ENCODE data around the gene TNFRSF1B.

Gene TNFRSF1B

GRCh38 chr1:12155328-12155727, 11.5 kb upstream of the TNFRSF1B start:
- FAIRE-seq (no peak), DNase-seq (ENCODE audit: extremely low spot score, insufficient read length, low read depth) (no peak)

- DNase-seq (ENCODE audit: extremely low spot score, insufficient read length, low read depth) (no peak), FAIRE-seq (peak; percentile 74)
Observed at GRCh38 chr1:12157366-12158231, 9.2 kb upstream of the TNFRSF1B start.

- FAIRE-seq (no peak), DNase-seq (ENCODE audit: extremely low spot score, insufficient read length, low read depth) (no peak)
Observed at GRCh38 chr1:12158357-12159092, 8.3 kb upstream of the TNFRSF1B start.

GRCh38 chr1:12159816-12160215, 7.0 kb upstream of the TNFRSF1B start:
- no peak for FAIRE-seq
- no peak for DNase-seq (ENCODE audit: extremely low spot score, insufficient read length, low read depth)

GRCh38 chr1:12161324-12161661, 5.5 kb upstream of the TNFRSF1B start:
- no peak for DNase-seq (ENCODE audit: extremely low spot score, insufficient read length, low read depth)
- FAIRE-seq = no peak

- FAIRE-seq (peak; percentile 99), DNase-seq (ENCODE audit: extremely low spot score, insufficient read length, low read depth) (peak; percentile 76)
Observed at GRCh38 chr1:12161662-12162458, 4.9 kb upstream of the TNFRSF1B start.

- FAIRE-seq = no peak
Observed at GRCh38 chr1:12162459-12163137, 4.2 kb upstream of the TNFRSF1B start.

GRCh38 chr1:12163210-12163609, 3.6 kb upstream of the TNFRSF1B start:
- peak; percentile 87 for FAIRE-seq
- DNase-seq (ENCODE audit: extremely low spot score, insufficient read length, low read depth) = no peak

More at GRCh38 chr1:12162459-12163137, 4.2 kb upstream of the TNFRSF1B start:
- no peak for DNase-seq (ENCODE audit: extremely low spot score, insufficient read length, low read depth)

GRCh38 chr1:12164210-12164609, 2.6 kb upstream of the TNFRSF1B start:
- FAIRE-seq (no peak), DNase-seq (ENCODE audit: extremely low spot score, insufficient read length, low read depth) (no peak)

- DNase-seq (ENCODE audit: extremely low spot score, insufficient read length, low read depth) = no peak
- no peak for FAIRE-seq
Observed at GRCh38 chr1:12165342-12165741, 1.4 kb upstream of the TNFRSF1B start.

GRCh38 chr1:12167493-12168429, 970 bp downstream of the TNFRSF1B start:
- no peak for DNase-seq (ENCODE audit: extremely low spot score, insufficient read length, low read depth)
- FAIRE-seq = peak; percentile 71

GRCh38 chr1:12168451-12169160, 1.8 kb downstream of the TNFRSF1B start:
- DNase-seq (ENCODE audit: extremely low spot score, insufficient read length, low read depth) = no peak
- no peak for FAIRE-seq

- DNase-seq (ENCODE audit: extremely low spot score, insufficient read length, low read depth) = no peak
Observed at GRCh38 chr1:12169442-12170135, 2.8 kb downstream of the TNFRSF1B start.

GRCh38 chr1:12170263-12170671, 3.5 kb downstream of the TNFRSF1B start:
- FAIRE-seq (no peak), DNase-seq (ENCODE audit: extremely low spot score, insufficient read length, low read depth) (no peak)

More at GRCh38 chr1:12169442-12170135, 2.8 kb downstream of the TNFRSF1B start:
- no peak for FAIRE-seq

GRCh38 chr1:12171206-12172041, 4.6 kb downstream of the TNFRSF1B start:
- FAIRE-seq (peak; percentile 63), DNase-seq (ENCODE audit: extremely low spot score, insufficient read length, low read depth) (no peak)

- no peak for FAIRE-seq
- DNase-seq (ENCODE audit: extremely low spot score, insufficient read length, low read depth) = no peak
Observed at GRCh38 chr1:12172042-12172851, 5.5 kb downstream of the TNFRSF1B start.
